Body of pancreas (tissue), 4 donors: ENCODE data around the gene COL4A2.

Experiments used
- POLR2A ChIP-seq, 3 donors: fragments of 450-650 bp; IDR thresholded peaks; one replicate each; pipeline ENCODE4 v1.6.1; 2016; ENCODE audit warnings: antibody characterized with exemption in 3 of 3, mild to moderate bottlenecking in 2 of 3
- TF ChIP-seq, protein P1 (sequence below), 7 experiments: fragments of 450-650 bp in 4 of 7; fragments of 200-600 bp in 3 of 7; sonication (generic) in 3 of 7; IDR thresholded peaks; one replicate each; pipeline ENCODE4 v1.5.1; 2016 to 2019; ENCODE audit warnings: antibody characterized with exemption in 7 of 7

DNA sequence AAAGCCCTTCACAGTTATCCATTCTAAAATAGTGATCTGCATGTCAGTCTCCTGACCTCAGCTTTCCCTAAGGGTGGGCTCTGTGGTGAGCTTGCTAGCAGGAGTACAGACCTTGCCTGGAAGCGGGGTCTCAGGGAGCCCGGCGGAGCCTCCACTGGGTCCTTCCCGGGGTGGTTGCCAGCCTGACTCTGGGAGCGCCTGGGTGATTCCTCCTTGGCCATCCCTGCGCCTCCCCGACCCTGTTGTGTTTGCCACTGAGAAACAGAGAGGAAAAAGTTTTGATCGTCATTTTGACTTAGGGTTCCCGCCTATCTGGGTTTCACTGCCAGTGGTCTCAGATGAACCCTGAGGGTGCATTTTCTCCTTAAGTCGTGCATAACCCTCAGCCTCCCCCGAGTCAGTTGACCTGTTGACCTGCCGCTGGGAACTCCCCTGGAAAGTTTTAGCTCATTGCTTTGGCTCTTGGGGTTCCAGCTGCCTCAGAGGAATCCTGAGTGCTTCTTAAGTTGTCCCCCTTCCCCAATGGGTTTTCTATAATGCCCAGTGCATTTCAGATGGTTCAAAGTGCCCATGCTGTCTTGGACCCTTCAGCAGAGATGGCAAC lies 136.6 kb downstream of the COL4A2 start:
- TF ChIP-seq, protein P1, sequence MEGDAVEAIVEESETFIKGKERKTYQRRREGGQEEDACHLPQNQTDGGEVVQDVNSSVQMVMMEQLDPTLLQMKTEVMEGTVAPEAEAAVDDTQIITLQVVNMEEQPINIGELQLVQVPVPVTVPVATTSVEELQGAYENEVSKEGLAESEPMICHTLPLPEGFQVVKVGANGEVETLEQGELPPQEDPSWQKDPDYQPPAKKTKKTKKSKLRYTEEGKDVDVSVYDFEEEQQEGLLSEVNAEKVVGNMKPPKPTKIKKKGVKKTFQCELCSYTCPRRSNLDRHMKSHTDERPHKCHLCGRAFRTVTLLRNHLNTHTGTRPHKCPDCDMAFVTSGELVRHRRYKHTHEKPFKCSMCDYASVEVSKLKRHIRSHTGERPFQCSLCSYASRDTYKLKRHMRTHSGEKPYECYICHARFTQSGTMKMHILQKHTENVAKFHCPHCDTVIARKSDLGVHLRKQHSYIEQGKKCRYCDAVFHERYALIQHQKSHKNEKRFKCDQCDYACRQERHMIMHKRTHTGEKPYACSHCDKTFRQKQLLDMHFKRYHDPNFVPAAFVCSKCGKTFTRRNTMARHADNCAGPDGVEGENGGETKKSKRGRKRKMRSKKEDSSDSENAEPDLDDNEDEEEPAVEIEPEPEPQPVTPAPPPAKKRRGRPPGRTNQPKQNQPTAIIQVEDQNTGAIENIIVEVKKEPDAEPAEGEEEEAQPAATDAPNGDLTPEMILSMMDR (IDR thresholded peaks at IDR 0.05): no peak
- no peak for TF ChIP-seq POLR2A (IDR thresholded peaks at IDR 0.05)
